ENCODE data around the gene LAD1.

Gene LAD1

DNA sequence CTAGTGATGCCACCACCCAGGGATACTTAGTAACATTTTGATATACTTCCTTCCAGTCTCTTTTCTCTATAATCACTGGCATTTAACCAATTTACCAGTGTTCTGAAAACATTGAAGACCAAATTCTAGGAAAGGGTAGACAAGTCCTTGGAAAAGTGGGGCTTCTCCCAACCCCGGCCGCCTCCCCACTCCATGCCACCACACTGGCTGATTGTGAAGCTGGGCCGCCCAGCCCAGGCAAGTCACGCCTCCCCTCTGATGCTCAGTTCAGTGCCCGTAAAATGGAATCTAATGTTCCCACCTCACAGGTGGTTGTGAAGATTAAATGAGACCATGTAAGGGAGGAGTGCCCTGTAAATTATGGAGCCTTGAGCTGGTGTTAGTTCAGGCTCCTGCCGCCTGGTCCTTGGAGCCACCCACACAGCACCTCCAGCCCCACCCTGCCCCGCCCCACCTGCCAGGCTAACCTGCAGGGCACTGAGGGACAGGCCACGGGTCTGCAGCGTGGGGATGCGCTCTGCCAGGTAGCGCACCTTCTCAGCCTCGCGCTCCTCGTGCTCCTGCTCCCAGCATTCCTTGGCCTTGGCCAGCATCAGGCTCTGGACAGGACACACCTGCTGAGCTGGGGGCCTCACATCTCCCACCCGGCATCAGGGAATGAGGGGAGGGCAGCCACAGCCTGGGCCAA lies 15.1 kb upstream of the LAD1 start:
- no peak for DNase-seq

DNA sequence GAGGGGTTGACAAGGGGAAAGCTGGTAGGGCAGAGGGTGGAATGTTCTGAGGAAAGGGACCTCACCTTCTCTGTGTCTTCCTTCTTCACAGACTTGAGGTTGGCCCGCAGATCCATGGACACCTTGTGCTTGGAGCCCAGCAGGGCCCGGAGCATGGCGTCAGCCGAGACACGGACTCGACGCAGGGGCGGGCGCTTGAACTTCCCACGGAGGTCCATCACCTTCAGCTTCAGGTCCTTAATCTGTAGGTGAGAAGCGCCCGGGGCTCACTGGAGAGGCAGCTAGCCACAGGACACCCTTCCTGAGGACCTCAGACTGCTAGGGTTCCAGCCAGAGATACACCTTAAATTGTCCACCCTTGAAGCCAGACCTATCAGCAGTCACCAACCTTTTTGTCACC lies 12.2 kb upstream of the LAD1 start:
- DNase-seq = no peak

DNA sequence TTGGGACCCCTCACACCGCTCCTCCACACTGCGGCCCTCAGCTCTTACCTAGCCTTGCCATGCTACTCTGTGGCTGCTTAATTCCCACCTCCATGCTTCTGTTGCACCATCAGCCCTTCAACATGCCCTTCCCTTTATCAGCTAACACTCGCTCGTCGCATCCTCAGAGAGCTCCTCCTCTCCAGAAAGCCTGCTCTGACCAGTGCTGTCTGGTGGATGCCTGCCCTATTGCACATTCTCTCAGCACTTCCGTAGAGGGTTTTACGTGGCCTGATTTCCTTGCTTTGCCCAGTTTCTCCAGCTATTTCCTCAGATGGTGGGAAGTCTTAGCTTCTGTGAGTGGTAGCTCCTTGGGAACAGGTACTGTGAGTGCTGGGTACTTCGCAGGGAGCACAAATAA lies 10.3 kb upstream of the LAD1 start:
- DNase-seq = no peak

DNA sequence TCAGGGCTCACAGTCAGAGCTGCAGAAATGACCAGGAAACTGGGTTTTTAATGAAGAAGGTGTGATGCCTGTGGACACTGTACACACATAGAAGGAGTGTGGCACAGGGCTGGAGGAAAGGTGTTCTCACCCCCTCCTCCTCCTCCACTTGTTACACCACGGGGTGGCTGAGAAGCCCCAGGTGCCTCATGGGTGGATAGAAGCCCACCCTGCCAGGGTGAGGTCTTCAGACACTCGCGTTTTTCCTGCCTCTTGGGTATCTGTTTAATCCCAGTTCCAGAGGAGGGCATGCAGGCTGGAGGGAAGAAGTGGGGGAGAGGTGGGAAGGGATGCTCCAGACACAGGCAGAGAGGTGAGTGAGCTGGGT lies 9.7 kb upstream of the LAD1 start:
- no peak for DNase-seq

DNA sequence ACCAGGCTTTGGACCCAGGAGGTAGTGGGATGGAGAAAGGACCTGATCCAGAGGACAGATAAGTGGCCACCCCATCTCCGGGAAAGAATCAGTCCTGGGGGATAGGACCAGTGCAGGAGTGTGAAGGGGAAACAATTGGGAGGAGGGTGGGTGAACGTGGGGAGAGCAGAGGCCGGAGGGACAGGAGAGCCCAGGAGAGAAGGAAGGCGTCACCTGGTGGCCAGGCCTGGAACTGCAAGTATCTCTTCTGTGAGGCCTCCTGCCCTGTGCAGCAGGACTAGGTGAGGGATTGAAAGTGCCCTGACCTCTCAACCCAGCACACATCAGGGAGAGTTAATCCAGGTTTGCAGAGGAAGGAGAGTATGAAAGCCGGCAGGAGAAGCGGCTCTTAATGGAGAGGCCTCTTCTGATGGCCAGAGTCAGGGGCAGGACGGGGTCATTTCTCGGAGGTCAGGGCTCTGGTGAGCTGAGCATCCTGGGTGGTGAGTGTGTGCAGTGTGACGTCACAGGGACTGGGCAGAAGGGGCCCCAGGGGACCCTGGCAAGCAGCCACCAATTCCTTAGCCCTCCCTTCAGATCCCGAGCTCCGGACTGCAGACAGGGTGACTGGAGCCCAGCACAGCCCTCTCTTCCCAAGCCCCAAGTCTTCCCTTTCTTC lies 9.2 kb upstream of the LAD1 start:
- peak; percentile 55 for DNase-seq

DNA sequence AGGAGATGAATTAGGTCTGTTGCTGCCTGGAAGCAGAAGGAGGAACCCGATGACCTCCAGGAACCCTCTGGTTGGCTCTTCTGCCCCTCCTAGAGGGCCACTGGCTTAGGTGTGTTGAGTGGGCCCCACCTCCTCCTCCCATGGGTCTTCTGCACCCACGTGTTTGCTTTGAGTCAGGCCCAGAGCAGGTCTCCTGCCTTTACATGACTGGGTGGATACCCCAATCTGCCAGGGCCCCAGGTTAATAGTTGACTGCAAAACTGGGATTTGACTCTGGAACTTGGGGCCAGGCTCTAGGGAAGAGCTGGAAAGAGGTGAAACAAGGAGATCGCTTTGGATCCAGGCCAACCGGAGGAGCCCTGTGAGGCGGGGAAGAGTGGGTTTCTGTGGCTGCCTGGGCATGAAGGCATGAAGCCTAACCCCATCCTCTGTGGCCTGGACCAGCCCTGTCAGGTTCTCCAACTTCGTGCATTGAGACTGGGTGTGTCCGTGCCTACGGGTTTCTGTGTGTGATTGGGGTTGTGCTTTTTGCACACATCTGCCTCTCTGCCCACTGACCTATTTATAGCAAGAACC lies 7.8 kb upstream of the LAD1 start:
- DNase-seq = no peak

DNA sequence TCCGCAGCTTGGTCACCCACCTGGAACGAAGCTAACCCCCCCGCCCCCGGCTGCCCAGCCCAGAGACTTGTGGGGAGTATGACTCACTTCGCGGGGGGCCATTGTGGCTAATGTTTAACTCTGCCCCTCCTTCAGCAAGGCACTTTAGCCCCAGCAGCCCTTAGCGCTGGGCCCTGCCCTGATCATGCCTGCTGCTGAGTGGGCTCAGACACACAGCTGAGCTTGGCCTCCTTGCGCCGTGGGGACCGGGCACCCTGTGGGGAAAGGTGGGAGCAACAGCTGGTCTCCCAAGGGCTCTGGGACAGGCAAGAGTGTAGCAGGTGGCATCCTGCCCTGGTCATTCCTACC lies 6.3 kb upstream of the LAD1 start:
- DNase-seq = no peak

DNA sequence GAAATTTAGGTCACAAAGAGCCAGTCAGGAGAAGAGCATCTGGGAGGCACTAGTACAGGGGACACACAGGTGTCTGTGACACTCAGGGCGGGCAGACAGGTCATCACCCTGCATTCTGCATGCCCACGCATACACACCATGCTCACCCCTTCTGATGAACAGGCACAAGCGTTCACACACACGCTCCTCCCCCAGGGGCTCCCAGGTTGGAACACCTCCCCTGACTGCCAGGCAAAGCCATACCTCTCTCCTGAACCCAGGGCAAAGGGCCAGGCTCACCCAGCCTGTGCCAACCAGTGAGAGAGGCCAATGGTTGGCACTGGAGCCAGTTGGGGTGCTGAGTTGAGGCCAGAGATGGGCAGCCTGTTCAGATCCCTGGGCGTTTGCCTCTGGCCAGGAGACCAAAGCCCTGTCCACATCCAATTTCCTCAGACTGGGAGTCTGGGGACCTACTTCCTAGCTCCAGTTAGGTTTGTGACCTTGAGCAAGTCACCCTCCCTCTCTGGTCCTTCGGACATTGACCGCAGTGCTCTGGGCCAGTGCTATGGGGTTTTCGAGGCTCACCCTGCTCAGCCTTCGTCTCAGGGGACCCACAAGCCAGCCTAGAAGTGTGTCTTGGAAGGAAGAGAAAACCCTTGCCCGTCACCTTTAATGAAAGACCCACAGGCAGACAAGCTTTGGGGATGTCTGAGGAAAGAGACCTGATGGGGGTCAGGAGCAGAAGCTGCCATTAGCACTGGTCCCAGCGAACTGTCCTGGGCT lies 5.8 kb upstream of the LAD1 start:
- DNase-seq = no peak

DNA sequence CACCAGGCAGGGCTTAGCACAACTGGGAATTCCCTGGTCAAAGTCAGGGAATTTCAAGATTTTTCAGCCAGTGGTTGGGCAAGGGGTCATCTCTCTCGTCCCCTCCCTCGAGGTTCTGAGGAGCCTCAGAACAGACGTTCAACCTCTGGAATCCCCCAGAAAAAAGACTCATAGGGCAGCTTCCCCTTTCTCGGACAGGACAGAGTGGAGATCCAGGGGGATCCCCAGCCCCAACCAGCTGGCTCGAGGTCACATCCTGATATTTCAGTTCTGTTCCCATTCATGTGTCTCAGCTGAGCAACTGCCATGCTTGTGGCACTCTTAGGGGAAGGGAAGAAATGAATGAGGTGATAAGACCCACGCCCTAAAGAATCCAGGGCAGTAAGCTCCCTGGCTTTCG lies 4.9 kb upstream of the LAD1 start:
- no peak for DNase-seq

DNA sequence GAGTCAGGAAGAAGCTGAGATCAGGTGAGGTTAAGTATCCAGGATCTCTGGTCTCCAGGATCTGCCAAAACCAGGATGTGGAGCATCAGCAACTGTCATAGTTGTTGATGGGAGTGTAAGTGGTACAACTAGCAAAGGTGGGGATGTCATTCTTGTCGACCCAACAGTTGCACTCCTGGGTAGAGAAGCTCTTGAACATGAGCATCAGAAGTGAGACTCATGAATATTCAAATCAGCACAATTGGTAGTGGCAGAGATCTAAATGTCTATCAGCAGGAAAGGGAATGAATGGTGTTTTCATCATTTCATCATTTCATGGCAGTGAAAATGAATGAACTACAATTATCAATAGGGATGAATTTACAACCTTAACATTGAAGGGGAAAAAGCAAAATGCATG lies 4.2 kb upstream of the LAD1 start:
- no peak for DNase-seq

DNA sequence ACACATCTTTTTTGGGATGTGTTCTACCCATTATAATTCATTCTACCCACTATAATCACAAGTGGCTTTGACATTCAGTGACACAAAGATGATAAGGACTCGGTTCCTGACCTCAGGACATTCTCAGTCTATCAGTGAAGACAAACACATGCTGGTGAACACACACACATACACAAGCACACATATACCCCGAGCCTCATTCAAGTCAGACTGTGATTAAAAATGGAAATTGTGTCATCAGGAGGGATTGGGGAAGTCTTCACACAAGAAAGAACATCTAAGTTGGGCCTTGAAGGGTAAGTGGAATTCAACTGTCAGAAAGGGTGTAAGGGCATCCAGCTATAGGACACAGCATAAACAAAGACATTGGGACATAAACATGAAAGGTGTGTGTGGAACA lies 2.6 kb upstream of the LAD1 start:
- no peak for DNase-seq

DNA sequence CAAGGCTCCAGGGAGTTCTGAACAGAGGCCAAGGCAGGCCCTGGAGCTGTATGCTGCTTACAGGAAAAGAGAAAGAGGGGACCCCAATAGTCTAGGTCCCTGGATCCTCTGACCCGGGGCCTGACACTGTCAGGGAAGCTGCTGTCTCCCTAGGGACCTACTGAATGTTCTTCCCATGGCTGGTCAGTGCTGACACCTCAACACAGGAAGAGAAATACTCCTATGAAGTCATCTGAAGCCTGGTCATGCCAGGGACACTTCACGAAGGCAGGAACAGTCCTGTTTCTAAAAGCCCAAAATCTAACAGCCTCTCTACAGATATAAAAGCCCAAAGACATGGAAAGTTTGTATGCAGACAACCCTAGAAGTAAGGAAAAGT lies 1.7 kb upstream of the LAD1 start:
- no peak for DNase-seq

DNA sequence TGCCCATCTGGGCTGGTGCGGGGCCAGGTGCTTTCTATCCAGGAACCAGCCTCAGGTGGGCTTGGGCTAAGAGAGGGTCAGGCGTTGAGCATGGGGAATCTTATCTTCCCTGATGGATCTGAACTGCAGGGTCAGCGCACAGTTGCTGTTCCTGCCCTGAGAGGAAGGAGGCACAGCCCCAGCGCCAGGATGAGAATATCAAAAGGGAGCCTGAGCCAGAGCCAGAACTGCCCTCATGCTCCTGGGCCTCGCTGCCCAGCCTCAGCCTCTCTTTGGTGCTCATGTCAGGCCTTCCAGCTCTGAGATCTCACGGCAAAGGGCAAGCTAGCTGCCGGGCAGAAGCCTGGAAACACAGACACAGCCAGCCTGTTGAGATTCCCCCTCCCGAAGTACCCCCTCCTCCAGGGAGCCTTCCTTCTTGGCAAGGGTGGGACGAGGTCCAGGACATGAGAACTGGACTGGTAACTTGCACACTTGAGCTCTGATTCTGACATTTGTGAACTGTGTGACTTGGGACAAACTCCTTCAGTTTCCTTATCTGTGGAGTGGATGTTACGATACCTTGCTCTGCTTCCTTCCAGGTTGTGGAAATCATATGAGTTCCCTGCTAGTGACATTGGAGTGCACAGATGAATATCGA lies 1.2 kb upstream of the LAD1 start:
- DNase-seq = no peak

DNA sequence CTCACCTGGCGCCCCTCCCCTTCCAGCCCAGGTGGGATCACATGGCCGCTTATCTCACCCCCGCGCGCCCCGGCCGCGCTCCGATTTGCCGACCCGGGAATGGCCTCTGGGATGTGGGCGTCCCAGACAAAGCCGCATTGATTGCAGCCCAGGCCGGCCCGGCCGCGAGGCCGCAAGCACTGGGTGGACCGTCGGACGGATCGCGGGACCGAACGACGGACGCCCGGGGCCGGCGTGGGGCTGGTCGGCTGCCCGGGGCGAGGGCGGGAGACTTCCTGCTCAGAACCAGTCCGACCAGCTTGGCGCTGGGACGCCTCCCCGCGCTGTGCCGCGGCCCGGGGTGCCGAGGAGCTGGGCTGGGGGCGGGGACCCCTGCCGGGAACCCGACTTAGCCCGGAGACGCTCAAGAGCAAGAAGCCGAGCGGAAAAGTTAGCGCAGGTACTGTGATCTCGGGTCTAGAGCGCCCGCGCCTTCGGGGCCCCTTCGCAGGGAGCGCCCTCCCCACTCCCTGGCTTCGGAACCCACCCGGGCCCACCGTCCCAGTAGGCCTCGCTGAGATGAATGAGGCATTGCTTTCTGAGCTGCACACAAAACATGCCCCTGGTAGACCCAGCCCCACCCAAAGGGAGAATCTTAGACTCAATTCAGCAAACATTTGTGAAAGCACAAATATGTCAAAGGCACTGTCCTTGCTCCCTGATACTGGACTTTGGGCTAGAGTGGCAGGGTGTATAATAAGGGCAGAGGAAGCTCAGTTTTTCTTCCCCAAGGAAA lies 415 bp upstream of the LAD1 start:
- DNase-seq = peak; percentile 38

DNA sequence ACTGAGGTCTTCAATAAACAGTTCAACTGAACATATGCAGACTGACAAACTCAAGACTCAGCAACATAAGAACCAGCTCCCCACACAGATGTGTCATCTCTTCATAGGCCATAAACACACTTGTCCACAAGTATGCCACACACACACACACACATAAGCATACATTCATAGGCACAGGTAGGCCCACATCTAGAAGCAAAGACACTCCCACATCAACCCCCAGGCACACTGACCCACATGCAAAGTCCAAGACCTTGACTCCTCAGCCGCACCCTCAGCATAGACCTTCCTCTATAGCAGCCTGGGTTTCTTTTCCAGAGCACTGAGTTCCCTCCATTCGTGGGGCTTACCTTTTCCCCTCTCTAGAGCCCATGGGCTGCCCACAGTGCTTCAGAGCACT lies 1.4 kb downstream of the LAD1 start:
- no peak for DNase-seq

DNA sequence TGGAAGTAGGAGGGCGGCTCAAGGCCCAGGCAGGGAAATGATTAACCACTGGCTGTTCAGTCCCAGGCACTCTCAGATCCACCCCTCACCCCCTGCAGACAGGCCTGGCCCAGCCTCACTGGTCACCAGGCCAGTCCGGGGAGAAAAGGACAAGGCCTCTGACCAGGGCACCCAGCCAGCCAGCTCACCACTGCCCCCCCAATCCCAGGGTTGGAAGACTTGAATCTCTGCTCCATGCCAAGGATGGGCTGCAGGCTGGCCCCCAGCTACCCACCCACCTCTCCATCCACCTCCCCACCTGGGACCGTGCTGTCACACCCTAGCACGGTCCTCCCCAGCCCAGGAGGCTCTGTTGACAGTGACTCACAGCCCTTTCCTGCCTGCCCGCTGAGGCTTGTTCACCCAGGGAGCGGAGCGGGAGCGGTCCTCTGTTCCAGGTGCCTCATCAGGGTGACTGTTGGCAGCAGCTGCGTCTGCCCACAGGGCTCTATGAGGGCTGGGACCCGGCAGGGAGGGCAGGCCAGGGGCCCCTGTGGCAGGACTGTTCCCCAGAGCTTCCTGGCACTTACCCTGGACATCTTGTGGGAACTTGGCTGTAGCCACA lies 2.2 kb downstream of the LAD1 start:
- DNase-seq = peak; percentile 13

DNA sequence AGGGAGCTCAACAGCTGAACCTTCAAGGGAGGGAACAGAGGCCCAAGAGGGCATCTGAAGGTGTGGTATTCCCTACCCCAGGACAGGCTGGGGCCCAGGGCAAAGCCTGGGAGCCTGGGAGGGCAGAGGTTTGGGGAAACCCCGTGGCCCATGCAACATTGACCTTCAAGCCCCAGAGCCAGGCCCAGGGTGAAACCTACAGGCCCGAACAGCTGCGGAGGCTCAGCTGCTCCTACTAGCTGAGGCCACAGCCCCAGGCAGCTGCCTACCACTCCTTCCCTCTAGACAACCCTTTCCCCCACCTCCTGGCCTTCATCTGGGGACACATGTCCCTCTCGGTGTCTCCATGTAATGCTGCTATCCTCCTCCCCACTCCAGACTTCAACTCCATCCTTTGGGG lies 3.2 kb downstream of the LAD1 start:
- DNase-seq = no peak

DNA sequence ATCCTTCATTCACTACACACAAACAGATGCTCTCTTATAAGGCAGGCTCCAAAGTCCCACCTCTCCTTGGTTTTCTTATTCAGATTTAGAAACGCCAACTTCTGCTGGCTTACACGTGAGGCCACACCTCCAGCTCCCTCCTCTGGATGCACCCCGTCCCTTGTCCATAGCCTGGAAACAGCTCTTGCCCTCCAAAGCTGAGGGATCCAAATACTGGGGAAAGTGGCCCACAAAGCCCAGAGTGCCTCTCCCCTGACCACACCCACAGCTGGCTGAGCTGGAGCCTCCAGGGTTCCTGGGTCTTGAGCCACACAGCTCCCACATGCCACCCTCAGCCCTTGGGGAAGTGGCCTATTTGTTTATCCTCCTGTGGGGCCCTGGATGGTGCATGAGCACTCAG lies 4.5 kb downstream of the LAD1 start:
- DNase-seq = no peak

DNA sequence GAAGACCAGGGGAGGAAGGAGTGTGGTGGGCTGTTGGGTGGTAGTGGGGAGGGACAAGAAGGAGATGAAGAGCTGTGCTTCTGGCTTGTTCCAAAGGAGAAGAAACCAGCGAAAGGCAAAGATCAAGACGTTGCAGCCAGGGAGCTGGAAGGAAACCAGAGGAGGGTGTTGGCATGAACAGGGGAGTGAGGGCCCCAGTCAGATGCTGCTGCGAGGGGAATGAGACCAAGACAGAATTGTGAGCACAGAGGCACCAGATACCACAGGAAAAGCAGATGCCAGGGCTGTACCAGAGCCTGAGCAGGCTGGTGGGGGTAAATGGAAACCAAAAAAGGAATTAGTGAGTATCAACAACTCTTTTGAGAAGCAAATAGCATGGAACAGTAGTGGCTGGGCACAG lies 6.0 kb downstream of the LAD1 start:
- no peak for DNase-seq

DNA sequence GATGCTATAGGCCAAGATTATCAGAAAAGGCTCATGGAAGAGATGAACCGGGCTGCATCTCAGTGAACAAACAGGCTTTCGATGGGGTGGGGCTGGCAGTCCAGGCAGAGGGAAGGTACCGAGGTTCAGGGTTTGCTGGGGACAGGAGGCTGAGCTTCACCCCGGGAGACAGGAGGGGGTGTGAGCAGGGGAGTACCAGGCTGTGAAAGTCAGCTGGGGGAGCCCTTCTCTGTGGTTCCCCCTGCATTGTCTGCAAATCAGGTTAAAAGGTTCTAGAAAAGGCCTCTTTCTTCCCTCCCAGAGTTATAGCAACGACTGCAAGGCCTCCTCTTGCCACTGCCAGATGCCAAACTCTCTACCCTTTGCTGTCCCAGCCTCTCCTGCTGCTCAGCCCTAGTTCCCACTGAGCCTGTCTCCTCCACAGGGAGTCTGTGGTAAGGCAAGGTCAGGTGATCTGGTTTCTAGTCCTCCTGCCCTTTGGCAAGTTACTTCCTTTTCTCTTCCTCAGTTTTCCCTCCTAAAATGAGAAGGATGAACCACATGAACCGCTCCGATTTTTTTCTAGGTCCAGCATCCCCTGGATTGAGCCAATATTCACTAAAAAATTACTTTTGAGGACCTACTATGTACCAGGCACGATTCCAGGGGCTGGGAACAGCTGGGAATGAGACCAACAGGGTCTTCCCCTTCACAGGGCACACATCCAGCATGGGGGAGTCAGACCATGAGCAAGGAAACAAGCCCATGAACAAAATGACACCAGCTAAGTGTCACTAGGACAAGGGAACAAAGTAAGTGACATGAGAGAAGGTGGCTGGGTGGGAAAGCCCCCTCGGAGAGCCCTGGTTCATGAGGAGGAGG lies 7.2 kb downstream of the LAD1 start:
- DNase-seq = no peak

DNA sequence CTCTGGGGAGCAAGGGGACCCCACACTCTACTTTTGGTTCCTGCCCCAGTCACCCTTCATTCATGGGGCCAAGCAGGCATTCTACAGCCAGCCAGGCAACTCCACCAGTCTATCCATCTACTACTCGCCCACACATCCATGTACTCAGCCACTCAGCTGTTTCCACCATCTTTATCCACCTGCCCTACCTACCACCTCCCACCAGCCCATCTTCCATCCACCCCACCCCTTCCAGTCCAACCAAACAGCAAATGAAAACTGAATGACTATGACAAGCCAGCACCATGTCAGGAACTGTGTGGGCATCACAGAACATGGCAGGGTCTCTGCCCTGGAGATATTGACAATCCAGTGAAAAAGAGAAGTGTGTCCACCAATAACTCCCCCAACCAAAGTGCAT lies 7.9 kb downstream of the LAD1 start:
- DNase-seq = no peak

DNA sequence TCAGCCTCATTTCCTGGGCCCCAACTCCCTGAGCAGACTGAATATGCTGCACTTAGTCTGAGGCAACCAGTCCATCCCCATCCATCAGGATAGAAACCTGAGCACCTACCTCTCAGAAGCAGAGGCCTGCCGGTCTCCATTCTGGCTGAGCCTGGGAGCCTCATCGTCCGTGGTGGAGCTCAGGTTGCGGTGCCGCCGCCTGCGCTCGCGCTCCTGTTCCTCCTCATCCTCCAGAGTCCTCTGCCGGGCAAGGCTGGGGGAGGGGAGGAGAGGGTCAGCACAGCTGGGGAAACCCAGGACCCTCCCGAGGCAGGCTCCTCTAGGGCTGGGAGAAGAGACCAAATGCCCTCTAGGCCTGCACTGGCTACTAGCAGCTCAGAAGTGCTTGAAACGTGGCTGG lies 10.1 kb downstream of the LAD1 start:
- DNase-seq = no peak

Data from COR-L47 (cell line).